GM12873 (cell line): ENCODE data around the gene BCOR.

Experiments
- TF ChIP-seq, protein P1 (sequence below): IDR thresholded peaks from 2 replicates; pipeline ENCODE4 v1.5.1; 2012; ENCODE audit warnings: low read depth, mild to moderate bottlenecking, moderate library complexity, low read length, control low read depth; ENCODE audit not compliant: insufficient read depth; ENCODE audit errors: missing control alignments

The BCOR gene

DNA sequence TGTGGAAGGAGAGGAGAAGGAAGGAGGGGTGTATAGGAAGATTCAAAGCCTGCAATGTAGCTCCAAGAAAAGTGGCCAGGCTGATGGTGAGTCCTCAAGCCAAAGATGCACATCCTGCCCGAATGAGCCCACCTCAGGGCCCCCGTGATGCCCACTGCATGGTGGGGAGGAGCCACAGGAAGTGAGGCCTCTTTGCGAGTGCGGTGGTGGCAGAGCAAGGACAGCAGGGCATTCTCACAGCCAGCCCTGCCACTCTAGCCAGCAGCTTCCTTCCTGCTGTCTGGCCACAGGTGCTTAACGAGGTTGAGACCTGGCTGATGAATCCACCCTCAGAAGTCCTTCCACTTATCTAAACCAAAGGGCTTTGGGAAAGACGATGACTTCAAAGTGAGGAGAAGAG lies 55.8 kb downstream of the BCOR start:
- TF ChIP-seq, protein P1, sequence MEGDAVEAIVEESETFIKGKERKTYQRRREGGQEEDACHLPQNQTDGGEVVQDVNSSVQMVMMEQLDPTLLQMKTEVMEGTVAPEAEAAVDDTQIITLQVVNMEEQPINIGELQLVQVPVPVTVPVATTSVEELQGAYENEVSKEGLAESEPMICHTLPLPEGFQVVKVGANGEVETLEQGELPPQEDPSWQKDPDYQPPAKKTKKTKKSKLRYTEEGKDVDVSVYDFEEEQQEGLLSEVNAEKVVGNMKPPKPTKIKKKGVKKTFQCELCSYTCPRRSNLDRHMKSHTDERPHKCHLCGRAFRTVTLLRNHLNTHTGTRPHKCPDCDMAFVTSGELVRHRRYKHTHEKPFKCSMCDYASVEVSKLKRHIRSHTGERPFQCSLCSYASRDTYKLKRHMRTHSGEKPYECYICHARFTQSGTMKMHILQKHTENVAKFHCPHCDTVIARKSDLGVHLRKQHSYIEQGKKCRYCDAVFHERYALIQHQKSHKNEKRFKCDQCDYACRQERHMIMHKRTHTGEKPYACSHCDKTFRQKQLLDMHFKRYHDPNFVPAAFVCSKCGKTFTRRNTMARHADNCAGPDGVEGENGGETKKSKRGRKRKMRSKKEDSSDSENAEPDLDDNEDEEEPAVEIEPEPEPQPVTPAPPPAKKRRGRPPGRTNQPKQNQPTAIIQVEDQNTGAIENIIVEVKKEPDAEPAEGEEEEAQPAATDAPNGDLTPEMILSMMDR = no peak

DNA sequence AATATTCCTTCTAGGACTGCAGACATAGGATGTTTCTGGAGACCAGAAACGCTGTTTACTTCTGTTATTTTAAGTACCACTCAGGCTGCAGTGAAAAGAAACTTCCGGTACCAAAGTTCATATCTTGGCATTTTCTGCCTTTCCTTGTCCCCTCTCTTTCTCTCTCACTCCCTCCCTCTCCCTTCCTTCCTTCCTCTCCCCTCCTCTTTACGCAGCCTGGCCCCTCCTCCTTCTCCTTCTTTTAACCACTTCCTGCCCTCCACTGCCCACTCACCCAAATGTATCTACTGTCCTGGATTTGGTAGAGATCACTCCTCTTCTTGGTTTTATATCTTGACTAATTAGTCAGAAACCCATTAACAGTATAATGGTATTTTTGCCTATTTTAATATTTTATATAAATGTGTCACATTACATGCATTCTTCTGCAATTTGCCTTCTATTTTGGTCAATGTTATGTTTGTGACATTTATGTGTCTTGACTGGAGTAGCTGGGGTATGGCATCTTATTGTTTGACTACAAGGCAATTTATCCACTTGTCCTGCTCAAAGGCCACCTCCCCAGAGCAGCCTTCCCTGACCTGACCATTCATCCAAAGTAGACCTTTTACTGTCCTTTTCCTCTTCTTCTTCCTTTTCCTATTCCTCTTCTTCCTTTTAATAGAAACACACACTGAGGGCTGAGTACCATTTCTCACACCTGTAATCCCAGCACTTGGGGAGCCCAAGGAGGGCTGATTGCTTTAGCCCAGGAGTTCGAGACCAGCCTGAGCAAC lies 56.9 kb downstream of the BCOR start:
- TF ChIP-seq, protein P1 = no peak

DNA sequence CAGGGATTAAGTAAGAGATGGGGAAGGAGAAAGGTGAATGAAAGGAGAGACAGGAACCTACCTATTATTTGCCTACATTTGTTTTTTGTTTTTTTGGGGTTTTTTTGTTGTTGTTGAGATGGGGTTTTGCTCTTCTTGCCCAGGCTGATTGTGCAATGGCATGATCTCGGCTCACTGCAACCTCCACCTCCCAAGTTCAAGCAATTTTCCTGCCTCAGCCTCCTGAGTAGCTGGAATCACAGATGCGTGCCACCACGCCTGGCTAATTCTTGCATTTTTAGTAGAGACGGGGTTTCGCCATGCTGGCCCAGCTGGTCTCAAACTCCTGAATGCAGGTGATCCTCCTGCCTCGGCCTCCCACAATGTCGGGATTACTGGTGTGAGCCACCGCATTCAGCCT lies 57.9 kb downstream of the BCOR start:
- TF ChIP-seq, protein P1 = no peak

DNA sequence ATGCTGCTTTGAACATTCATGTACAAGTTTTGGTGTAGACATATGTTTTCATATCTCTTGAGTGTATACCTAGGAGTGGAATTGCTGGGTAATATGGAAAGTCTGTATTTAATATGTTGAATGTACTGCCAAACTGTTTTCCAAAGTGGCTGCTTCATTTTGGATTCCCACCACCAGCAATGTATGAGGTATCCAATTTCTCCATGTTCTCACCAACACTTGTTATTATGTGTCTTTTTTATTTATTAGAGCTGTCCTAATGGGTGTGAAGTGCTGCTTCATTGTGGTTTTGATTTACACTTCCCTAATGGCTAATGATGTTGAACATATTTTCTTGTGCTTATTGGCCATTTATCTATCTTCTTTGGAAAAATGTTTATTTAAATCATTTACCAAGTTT lies 60.4 kb downstream of the BCOR start:
- TF ChIP-seq, protein P1 = no peak

DNA sequence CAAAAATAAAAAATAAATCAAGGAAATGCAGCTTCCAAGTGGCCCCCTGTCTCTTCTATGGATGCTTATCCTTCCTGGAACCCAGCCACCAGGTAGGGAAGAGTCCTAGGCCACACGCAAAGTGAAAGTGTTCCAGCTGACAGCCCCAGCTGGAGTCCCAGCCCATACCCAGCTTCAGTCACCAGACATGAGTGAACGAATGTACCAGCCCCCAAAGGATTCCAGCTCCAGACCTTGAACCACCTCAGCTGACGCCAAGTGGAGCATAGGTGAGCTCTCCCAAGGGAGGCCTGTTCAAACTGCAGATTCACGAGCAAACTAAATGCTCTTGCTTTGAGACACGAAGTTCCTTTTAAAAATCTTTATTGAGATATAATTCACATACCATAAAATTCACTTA lies 62.0 kb downstream of the BCOR start:
- TF ChIP-seq, protein P1 = no peak

DNA sequence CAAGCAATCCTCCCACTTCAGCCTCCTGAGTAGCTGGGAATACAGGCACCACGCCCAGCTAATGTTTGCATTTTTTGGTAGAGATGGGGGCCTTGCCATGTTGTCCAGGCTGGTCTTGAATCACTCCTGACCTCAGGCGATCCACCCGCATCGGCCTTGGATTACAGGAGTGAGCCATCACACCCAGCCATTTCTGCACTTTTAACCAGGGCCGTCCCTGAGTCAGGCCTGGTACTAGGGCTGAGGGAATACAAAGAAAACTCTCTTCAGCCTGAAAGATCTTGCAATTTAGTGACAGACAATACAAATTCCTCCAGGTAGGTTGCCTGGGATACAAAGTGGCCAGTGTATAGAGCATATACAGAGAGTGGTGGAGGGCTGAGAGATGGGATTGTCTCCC lies 65.8 kb downstream of the BCOR start:
- TF ChIP-seq, protein P1 = no peak

DNA sequence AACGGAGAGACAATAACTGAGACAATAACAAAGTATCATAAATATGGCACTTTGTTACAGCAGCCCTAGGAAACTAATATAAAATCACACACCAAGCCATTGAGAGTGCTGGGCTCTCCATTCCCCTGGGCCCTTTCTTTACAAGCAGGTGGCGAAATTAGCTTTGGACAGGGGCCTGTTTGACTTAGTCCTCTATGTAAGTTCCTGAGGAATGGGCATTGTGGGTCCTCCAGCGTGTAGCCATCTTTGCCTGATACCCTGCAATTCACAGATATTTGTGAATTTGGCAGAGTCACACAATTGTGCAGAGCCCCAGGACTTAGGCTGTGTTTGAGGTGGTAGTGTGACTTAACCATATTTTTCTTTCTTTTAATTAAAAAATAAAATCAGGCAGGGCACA lies 67.6 kb downstream of the BCOR start:
- TF ChIP-seq, protein P1 = no peak
